ENCODE results near the gene MEPE. TPM values are rescaled to one million over a fixed set of nuclear protein-coding genes. Genes with fewer than 3 reads are reported as not detected.

MEPE gene
- total and polyA plus RNA-seq, 4 donors, result 0.02 TPM; not detected in 3

- WGBS, 2 donors, result 14 to 15% methylated on average over 15 of the region's 15 CpGs
- Histone ChIP-seq H3K4me3 (no peak overlapping the region), H3K27me3 (ENCODE audit: control insufficient read depth in 3 of 3, insufficient read depth in 3 of 3, low read length in 2 of 3) (no peaks in the 10 kb centered on the region), H3K9me3 (ENCODE audit: control insufficient read depth in 4 of 4, insufficient read depth in 3 of 4, low read length in 3 of 4) (no peaks in the 10 kb centered on the region), H3K27ac (ENCODE audit: low read depth in 1 of 2, low read length in 1 of 2) (no peak overlapping the region), H3K36me3 (ENCODE audit: control insufficient read depth in 4 of 4, insufficient read depth in 4 of 4, low read length in 4 of 4) (no peaks in the 10 kb centered on the region), H3K9ac (ENCODE audit: insufficient read depth in 1 of 2, low read length in 2 of 2) (no peak overlapping the region), H3K4me1 (ENCODE audit: control insufficient read depth in 5 of 5, insufficient read depth in 5 of 5, low read length in 5 of 5) (peaks cover 0 to 7% (median 0%) of the 10 kb centered on the region in 5 donors)
- DNase-seq (peak; percentile 56 to 85 (median 81)), ATAC-seq (ENCODE audit: insufficient read depth, low FRiP score) (peak; percentile 74)
- peak; percentile 20 for TF ChIP-seq CTCF (IDR thresholded peaks at IDR 0.05; ENCODE audit: control extremely low read depth, extremely low read depth)
These were observed 16.0 kb downstream of the MEPE start for GRCh38 chr4:87848622-87849351.

- no peaks in the 10 kb centered on the region for H3K9me3 ChIP-seq (ENCODE audit: control insufficient read depth in 4 of 4, insufficient read depth in 3 of 4, low read length in 3 of 4)
- no peaks in the 10 kb centered on the region for H3K27me3 ChIP-seq (ENCODE audit: control insufficient read depth in 3 of 3, insufficient read depth in 3 of 3, low read length in 2 of 3)
- no peak for TF ChIP-seq CTCF (IDR thresholded peaks at IDR 0.05; ENCODE audit: control extremely low read depth, extremely low read depth)
- ATAC-seq (ENCODE audit: insufficient read depth, low FRiP score) (no peak), DNase-seq (no peak)
- H3K4me1 ChIP-seq (ENCODE audit: control insufficient read depth in 5 of 5, insufficient read depth in 5 of 5, low read length in 5 of 5), result peaks cover 0 to 5% (median 0%) of the 10 kb centered on the region in 5 donors
- no peak overlapping the region for H3K9ac ChIP-seq (ENCODE audit: insufficient read depth in 1 of 2, low read length in 2 of 2)
- no peak overlapping the region for H3K4me3 ChIP-seq
- no peak overlapping the region for H3K27ac ChIP-seq (ENCODE audit: low read depth in 1 of 2, low read length in 1 of 2)
- 19 to 39% methylated on average over 4 of the region's 4 CpGs for WGBS, 2 donors
- no peaks in the 10 kb centered on the region for H3K36me3 ChIP-seq (ENCODE audit: control insufficient read depth in 4 of 4, insufficient read depth in 4 of 4, low read length in 4 of 4)
These were observed 16.8 kb downstream of the MEPE start for GRCh38 chr4:87849612-87850011.

GRCh38 chr4:87851332-87851731 lies 18.6 kb downstream of the MEPE start:
- TF ChIP-seq CTCF (IDR thresholded peaks at IDR 0.05; ENCODE audit: control extremely low read depth, extremely low read depth), result no peak

More at GRCh38 chr4:87851332-87851731, 18.6 kb downstream of the MEPE start:
- peak in 1 of 3 donors; percentile 18 for DNase-seq
- H3K4me1 ChIP-seq (ENCODE audit: control insufficient read depth in 5 of 5, insufficient read depth in 5 of 5, low read length in 5 of 5), result peaks cover 0 to 5% (median 0%) of the 10 kb centered on the region in 5 donors
- peak; percentile 25 for ATAC-seq (ENCODE audit: insufficient read depth, low FRiP score)
- WGBS, 2 donors, result 50 to 73% methylated on average over 8 of the region's 8 CpGs
- H3K27ac ChIP-seq (ENCODE audit: low read depth in 1 of 2, low read length in 1 of 2), result no peak overlapping the region
- H3K9me3 ChIP-seq (ENCODE audit: control insufficient read depth in 4 of 4, insufficient read depth in 3 of 4, low read length in 3 of 4), result no peaks in the 10 kb centered on the region
- H3K4me3 ChIP-seq, result no peak overlapping the region
- H3K9ac ChIP-seq (ENCODE audit: insufficient read depth in 1 of 2, low read length in 2 of 2), result no peak overlapping the region
- no peaks in the 10 kb centered on the region for H3K27me3 ChIP-seq (ENCODE audit: control insufficient read depth in 3 of 3, insufficient read depth in 3 of 3, low read length in 2 of 3)
- H3K36me3 ChIP-seq (ENCODE audit: control insufficient read depth in 4 of 4, insufficient read depth in 4 of 4, low read length in 4 of 4), result no peaks in the 10 kb centered on the region

Measured in lung (tissue), 12 donors.